Ovary (tissue), 9 donors: ENCODE measurements around the gene MAPKAPK2. TPM values are rescaled to one million over a fixed set of nuclear protein-coding genes. Genes with fewer than 3 reads are reported as not detected.

Experiments used
- DNase-seq, 5 donors: peaks; one replicate each; pipeline ENCODE4 v3.0.0-alpha.2; 2019 to 2020
- H3K27ac ChIP-seq, 2 donors: fragments of 200-600 bp; one replicate each; pipeline versions ENCODE4 v1.5.1 to v1.8.0; 2019 to 2022
- H3K27me3 ChIP-seq: fragments of 200-600 bp; one replicate; pipeline ENCODE4 v1.8.0; 2022
- H3K36me3 ChIP-seq: fragments of 200-600 bp; sonication (generic); one replicate; pipeline ENCODE4 v1.5.1; 2019
- H3K4me1 ChIP-seq: one replicate; pipeline ENCODE4 v1.8.1; 2013; ENCODE audit warnings: mild to moderate bottlenecking, moderate library complexity; ENCODE audit not compliant: insufficient read depth
- H3K4me3 ChIP-seq: fragments of 200-600 bp; sonication (generic); one replicate; pipeline ENCODE4 v1.5.1; 2017
- H3K9me3 ChIP-seq, 2 donors: fragments of 200-600 bp in 1 of 2; sonication (generic) in 1 of 2; one replicate each; pipeline versions ENCODE4 v1.5.1 to v1.8.1; 2013 to 2019; ENCODE audit warnings: mild to moderate bottlenecking in 1 of 2, moderate library complexity in 1 of 2
- CTCF ChIP-seq, 3 donors: fragments of 450-650 bp in 2 of 3; fragments of 200-600 bp in 1 of 3; IDR thresholded peaks; one replicate each; pipeline versions ENCODE4 v1.5.1 to v1.8.0; 2016 to 2022; ENCODE audit warnings: antibody characterized with exemption in 3 of 3, mild to moderate bottlenecking in 1 of 3
- EP300 ChIP-seq: sonication (generic); formaldehyde crosslinking; IDR thresholded peaks from one replicate; pipeline ENCODE4 v1.6.1; 2017; ENCODE audit warnings: antibody characterized with exemption
- POLR2A ChIP-seq: fragments of 450-650 bp; IDR thresholded peaks from one replicate; pipeline ENCODE4 v1.6.1; 2017; ENCODE audit warnings: antibody characterized with exemption, mild to moderate bottlenecking, moderate library complexity
- WGBS, 3 donors: extraction: QIAGEN DNeasy Blood & Tissue Kit in 1 of 3; methylation state at CpG; one replicate each; pipeline versions ENCODE4 v1.1.5 to v1.1.7; 2013 to 2017; 5-methylcytosine and 5-hydroxymethylcytosine counted together
- intact Hi-C, 4 donors: fragments of 100-400 bp; cut with DNase I; formaldehyde crosslinking; loops; one replicate each; pipeline versions ENCODE4 v1.11.0 to v1.15.1; 2022 to 2023
- polyA plus RNA-seq, 2 donors: library from polyadenylated mRNA; stranded (reverse); fragments of 200-250 nt in 1 of 2; fragments of 350-450 nt in 1 of 2; fragmentation: Illumina TruSeq in 1 of 2; extraction: RNeasy Lipid Tissue Mini Kit (QIAGEN cat#74804) in 1 of 2; gene quantifications; one replicate each; pipeline ENCODE4 v1.2.3, GENCODE V29; 2013 to 2014
- total RNA-seq, 7 donors: library from RNA; depleted of rRNA in 2 of 7; stranded (reverse); fragments of >200 nt in 2 of 7; fragmentation: NEBNext Ultra II Directional in 3 of 7; extraction: Animal tissue kit (Norgen Biotek cat#: 25700) in 3 of 7; gene quantifications; one replicate each; pipeline versions ENCODE4 v1.1.0 to v1.2.4, GENCODE V29; 2016 to 2023
- donor health status: DM: no; HTN: no; CAD: no; lungs with moderate emphysema.
- donor health status: DM: no; HTN: no; CAD: no.
- donor health status: Bipolar disorder and iron deficiency.
- donor health status: DM: yes; HTN: yes; CAD: no.
- donor health status: DM: no; HTN: no; CAD: no.
- donor health status: DM: yes; HTN: yes; CAD: no.

MAPKAPK2 gene
- total and polyA plus RNA-seq, 9 donors = 28.4 to 71.2 (median 64.7) TPM

GRCh38 chr1:206696812-206697585, 12.3 kb downstream of the MAPKAPK2 start:
- WGBS, 3 donors = 75 to 79% (median 77%) methylated on average over 4 of the region's 4 CpGs
- no peak for DNase-seq
- Histone ChIP-seq H3K4me3 (no peak overlapping the region), H3K27ac (no peak overlapping the region), H3K36me3 (no peaks in the 10 kb centered on the region), H3K4me1 (peaks cover 25% of the 10 kb centered on the region), H3K27me3 (no peaks in the 10 kb centered on the region), H3K9me3 (no peaks in the 10 kb centered on the region)
- intact Hi-C loops = no loop called here
- TF ChIP-seq POLR2A = no peak
- no peak for TF ChIP-seq EP300
- TF ChIP-seq CTCF (IDR thresholded peaks at IDR 0.05) = no peak

GRCh38 chr1:206698011-206698410, 13.3 kb downstream of the MAPKAPK2 start:
- no peak for TF ChIP-seq EP300
- TF ChIP-seq POLR2A = no peak
- TF ChIP-seq CTCF (IDR thresholded peaks at IDR 0.05) = no peak
- H3K4me1 ChIP-seq = peaks cover 15% of the 10 kb centered on the region
- no peak for DNase-seq
- no peaks in the 10 kb centered on the region for H3K36me3 ChIP-seq
- WGBS, 3 donors = 94 to 96% (median 96%) methylated on average over 2 of the region's 2 CpGs
- intact Hi-C loops = no loop called here
- H3K27me3 ChIP-seq = no peaks in the 10 kb centered on the region
- H3K27ac ChIP-seq = no peak overlapping the region
- H3K9me3 ChIP-seq = no peaks in the 10 kb centered on the region
- no peak overlapping the region for H3K4me3 ChIP-seq

- no peak overlapping the region for H3K27ac ChIP-seq
- TF ChIP-seq CTCF (IDR thresholded peaks at IDR 0.05) (no peak), EP300 (no peak), POLR2A (no peak)
- intact Hi-C loops = no loop called here
These were observed 14.4 kb downstream of the MAPKAPK2 start for GRCh38 chr1:206699000-206699586.

GRCh38 chr1:206699626-206700025, 14.9 kb downstream of the MAPKAPK2 start:
- H3K9me3 ChIP-seq = no peaks in the 10 kb centered on the region
- peaks cover 5% of the 10 kb centered on the region for H3K4me1 ChIP-seq
- H3K4me3 ChIP-seq = no peak overlapping the region
- TF ChIP-seq EP300 (no peak), POLR2A (no peak), CTCF (IDR thresholded peaks at IDR 0.05) (no peak)
- 33 to 43% (median 35%) methylated on average over 4 of the region's 4 CpGs for WGBS, 3 donors
- H3K27me3 ChIP-seq = no peaks in the 10 kb centered on the region
- intact Hi-C loops = no loop called here
- no peak overlapping the region for H3K27ac ChIP-seq
- no peaks in the 10 kb centered on the region for H3K36me3 ChIP-seq
- peak in 2 of 5 donors; percentile 22 to 51 for DNase-seq

More at GRCh38 chr1:206699000-206699586, 14.4 kb downstream of the MAPKAPK2 start:
- no peaks in the 10 kb centered on the region for H3K36me3 ChIP-seq
- H3K9me3 ChIP-seq = no peaks in the 10 kb centered on the region
- peaks cover 6% of the 10 kb centered on the region for H3K4me1 ChIP-seq
- H3K27me3 ChIP-seq = no peaks in the 10 kb centered on the region
- WGBS, 3 donors = 89 to 95% (median 91%) methylated on average over 7 of the region's 7 CpGs
- no peak for DNase-seq
- H3K4me3 ChIP-seq = no peak overlapping the region
